GM12865 (cell line): ENCODE data around the gene FOXN1.
A peak's percentile ranks its signal among the peaks of the same experiment; 100 is the strongest.

Experiments
- DNase-seq: peaks from one replicate; pipeline ENCODE4 v3.0.0; 2010; ENCODE audit warnings: low read depth
- H3K4me3 ChIP-seq: 2 replicates; pipeline ENCODE4 v1.5.1; 2011; ENCODE audit warnings: mild to moderate bottlenecking, low read depth, low read length, control low read depth
- TF ChIP-seq, protein P1 (sequence below): IDR thresholded peaks from 2 replicates; pipeline ENCODE4 v1.5.1; 2011; ENCODE audit warnings: low read length, control low read depth, low read depth, inconsistent platforms; ENCODE audit not compliant: insufficient read depth; ENCODE audit errors: missing control alignments

FOXN1 gene

DNA sequence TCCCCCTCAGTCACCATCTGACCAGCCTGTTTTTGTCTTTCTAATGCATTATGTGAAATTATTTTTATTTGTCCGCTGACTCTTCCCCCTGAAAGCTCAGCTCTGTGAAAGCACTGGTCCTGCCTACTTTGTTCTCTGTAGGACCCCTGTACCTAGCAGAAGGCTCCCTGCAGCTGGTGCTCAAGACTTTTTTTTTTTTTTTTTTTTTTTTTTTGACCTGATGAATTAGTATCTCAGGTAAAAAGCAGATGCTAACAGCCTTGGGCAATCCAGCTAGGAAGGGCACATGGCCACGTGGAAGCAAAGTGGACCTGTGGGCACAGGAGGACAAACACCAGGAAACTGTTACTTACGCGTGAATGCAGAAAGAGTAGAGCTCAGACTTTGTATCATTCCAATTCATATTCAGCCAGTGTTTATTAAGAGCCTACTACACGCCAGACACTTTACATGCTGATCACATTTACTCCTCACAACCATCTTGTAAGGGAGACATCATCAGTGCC lies 46.9 kb downstream of the FOXN1 start:
- no peak overlapping the region for H3K4me3 ChIP-seq
- DNase-seq: no peak
- TF ChIP-seq, protein P1, sequence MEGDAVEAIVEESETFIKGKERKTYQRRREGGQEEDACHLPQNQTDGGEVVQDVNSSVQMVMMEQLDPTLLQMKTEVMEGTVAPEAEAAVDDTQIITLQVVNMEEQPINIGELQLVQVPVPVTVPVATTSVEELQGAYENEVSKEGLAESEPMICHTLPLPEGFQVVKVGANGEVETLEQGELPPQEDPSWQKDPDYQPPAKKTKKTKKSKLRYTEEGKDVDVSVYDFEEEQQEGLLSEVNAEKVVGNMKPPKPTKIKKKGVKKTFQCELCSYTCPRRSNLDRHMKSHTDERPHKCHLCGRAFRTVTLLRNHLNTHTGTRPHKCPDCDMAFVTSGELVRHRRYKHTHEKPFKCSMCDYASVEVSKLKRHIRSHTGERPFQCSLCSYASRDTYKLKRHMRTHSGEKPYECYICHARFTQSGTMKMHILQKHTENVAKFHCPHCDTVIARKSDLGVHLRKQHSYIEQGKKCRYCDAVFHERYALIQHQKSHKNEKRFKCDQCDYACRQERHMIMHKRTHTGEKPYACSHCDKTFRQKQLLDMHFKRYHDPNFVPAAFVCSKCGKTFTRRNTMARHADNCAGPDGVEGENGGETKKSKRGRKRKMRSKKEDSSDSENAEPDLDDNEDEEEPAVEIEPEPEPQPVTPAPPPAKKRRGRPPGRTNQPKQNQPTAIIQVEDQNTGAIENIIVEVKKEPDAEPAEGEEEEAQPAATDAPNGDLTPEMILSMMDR: no peak

DNA sequence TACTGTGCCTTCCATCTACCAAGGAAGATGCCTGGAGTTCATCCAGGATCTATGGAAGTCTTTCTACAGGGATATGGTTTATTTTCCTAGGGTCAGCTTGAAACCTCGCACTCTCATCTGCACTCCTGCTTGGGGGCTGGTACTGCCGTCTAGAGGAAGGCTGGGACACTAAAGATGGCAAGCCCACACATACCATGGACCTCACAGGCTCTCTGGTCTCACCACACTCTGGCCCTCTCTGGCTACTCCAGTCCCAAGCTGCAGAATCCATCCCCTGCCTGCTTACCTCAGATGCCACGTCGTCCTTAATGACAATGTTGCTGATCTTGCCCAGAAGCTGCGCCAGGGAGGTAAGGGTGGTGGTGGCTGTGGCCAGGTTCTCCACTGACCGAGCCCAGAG lies 48.4 kb downstream of the FOXN1 start:
- TF ChIP-seq, protein P1: no peak
- no peak for DNase-seq
- H3K4me3 ChIP-seq: no peak overlapping the region

DNA sequence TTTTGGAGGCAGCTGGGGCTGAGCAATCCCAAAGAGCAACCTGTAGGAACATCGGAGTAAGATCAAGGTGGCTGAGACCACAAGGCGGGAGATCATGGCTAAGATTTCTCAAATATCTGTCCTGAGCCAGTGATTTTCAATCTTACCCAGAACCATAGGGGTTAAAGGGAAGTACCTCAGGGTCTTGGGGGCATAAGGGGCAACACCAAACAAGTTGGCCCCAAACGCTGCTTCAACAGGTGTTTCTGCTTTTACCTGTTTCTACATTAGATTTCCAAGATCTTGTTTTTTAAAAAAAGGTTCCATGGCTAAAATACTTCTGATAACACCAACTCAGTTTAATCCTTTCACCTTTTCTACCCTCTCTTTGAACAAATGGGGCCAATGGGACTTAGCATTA lies 48.9 kb downstream of the FOXN1 start:
- no peak for DNase-seq
- no peak overlapping the region for H3K4me3 ChIP-seq
- TF ChIP-seq, protein P1: no peak

DNA sequence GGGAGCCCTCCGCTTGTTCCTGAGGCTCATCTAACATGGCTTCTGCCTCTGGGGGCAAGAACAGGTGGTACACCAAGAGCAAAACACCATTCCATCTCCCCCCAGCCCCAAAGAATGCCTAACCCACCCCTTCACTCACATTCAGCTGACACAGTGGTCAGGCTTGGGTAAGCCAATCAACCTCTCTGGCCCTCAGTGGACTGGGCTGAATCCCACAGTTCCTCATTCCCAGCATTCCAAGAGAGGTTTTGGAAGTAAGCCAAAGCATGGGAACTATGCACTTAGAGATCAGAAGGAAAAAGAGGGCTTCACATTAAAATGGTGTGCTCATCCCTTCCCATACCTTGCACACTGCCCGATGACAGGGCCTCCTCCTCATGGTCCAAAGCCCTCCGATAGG lies 57.3 kb downstream of the FOXN1 start:
- DNase-seq: no peak
- H3K4me3 ChIP-seq: no peak overlapping the region
- TF ChIP-seq, protein P1: no peak

DNA sequence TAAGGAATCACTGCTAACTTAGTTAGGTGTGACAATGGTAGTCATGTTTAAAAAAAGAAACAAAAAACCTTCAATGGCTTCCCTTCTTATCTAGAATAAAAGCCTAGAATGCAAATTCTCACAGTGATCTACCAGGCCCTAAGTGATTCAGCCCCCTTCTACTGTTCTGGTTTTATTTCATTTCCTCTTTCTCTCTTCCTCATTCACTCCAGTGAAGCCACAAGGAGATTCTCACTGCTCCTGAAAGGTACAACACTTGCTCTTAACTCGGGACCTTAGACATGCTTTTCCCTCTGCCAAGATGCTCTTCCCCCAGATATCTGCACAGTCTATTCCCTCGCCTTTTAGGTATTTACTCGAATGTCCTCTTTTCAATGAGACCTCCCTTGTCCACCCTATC lies 61.5 kb downstream of the FOXN1 start:
- H3K4me3 ChIP-seq: peak overlapping the region; percentile 7; the same call in 1 of the 2 replicates
- DNase-seq: peak; percentile 71
- TF ChIP-seq, protein P1: no peak

DNA sequence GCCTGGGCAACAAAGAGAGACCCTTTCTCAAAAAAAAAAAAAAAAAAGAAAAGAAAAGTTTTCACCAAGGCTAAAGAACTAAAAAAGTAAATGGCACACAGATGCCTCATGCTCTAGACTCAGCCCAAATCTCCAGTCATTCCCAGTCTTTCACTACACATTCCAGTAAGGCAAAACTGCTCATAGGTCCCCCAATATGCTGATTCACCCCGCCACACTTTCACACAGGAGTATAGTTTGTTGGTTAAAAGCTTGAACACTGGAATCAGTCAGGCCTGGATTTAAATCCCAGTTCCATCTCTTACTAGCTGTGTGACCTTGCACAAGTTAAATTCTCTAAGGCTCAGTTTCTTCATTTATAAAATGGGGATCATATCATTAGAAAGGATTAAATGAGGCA lies 63.3 kb downstream of the FOXN1 start:
- H3K4me3 ChIP-seq: peak overlapping the region; percentile 95
- DNase-seq: no peak
- TF ChIP-seq, protein P1: no peak

DNA sequence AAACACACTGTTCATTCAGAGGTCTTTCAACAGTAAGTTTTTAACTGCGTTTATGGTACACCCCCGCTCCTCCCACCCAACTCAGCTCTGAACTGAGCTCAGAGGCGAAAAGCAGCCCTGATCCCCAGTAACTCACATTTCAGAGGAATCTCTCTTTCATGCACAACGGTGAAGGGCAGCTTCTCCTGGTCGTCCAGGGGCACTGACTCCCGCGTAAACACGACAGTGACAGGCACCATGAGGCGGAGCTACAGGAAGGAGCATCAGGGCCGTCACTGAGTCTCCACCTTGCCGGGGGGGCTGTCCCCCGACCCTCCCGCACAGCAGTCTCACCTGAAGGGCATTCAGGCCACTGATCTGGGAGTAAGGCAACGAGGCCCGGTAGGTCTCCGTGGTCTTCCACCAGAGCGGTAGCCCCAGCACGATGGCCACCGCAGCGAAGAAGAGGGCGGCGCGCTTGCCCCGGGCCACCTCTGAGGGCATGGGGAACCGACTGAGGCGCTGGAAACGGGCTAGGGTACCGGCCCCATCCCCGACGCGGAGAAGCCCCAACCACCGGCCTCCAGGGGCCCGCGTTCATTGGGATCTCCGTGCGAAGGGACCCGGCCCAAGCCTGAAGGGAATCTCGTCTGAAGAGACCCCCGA lies 64.7 kb downstream of the FOXN1 start:
- DNase-seq: peak; percentile 66
- TF ChIP-seq, protein P1: no peak
- peak overlapping the region; percentile 95 for H3K4me3 ChIP-seq
